Cerebellar nuclear complex (tissue), 1 donor: ENCODE data around the gene DNAH3.
A peak's percentile ranks its signal among the peaks of the same experiment; 100 is the strongest.
"Not testable (repeated sequence)": the region's sequence is repeated elsewhere in the genome, so short reads cannot be mapped to it uniquely, and the experiment has no call there.

ENCODE experiments used
- DNase-seq, 2 experiments: peaks; one replicate each; lab custom pipeline; 2025; lab: John Stamatoyannopoulos, UW

The DNAH3 gene

DNA sequence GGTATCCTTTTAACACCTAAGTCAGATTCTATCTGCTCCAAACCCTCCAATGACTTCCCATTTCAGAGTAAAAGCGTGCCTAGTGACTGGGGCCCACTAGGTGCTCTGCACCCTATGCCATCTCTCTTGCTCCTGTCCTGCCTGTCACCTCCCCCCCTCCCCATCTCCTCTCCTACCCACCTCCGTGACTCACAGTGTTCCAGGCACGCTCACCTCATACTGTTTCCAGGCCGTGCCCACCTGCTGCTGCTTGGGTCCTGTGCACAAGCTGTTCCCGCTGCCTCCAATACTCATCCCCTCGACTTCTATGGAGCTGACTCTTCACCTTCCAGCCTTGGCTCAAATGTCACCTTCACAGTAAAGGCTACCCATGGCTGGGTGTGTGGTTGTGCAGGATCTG lies 21.7 kb downstream of the DNAH3 start:
- no peak for DNase-seq

DNA sequence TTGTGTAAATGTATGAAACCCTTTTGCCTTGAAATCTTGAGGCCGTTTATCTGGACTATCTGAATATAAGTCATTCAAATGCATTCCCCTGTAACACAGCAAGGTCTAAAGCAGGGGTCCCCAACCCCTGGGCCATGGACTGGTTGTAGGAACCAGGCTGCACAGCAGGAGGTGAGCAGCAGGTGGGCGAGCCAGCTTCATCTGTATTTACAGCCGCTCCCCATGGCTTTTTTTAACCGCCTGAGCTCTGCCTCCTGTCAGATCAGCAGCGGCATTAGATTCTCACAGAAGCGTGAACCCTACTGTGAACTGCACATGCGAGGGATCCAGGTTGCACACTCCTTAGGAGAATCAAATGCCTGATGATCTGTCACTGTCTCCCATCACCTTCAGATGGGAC lies 24.1 kb downstream of the DNAH3 start:
- no peak for DNase-seq

DNA sequence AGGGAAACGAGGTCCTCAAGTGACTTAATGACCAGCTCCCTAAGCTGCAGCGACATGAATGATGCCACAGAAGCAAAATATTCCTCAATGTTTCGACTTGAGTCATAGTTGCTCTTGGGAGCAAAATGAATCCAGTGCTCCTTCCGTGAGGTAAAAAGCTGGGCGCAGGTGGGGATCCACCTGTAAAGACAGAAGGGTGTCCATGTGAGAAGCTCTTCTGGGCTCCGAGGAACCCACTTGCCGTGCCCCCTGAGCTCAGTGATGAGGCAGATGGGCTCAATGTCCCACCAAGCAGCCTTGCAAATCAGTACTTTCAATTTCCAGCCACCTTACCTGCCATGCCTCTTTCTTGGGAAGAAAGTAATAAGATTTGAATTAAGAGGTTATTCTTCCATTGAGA lies 25.5 kb downstream of the DNAH3 start:
- no peak for DNase-seq

GRCh38 chr16:21120976-21121520 lies 29.6 kb downstream of the DNAH3 start:
- no peak for DNase-seq

DNA sequence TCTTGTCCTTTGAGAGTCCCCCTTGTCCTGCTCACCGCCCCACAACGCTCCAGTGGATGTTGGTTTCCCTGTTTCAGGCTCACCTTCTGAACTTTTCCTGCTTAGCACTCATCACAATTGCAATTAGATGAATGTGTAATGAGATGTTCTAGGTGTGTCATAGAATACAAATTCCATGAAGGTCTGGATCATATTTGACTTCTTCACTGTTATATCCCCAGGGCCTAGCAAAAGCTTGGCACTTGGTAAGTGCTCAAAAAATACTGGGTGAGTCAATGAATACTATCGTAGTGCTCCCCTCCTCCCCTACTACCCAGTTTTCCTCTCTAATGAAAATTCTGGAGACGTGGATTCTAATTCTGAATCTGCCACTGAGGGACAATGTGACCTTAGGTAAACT lies 33.1 kb downstream of the DNAH3 start:
- no peak for DNase-seq

DNA sequence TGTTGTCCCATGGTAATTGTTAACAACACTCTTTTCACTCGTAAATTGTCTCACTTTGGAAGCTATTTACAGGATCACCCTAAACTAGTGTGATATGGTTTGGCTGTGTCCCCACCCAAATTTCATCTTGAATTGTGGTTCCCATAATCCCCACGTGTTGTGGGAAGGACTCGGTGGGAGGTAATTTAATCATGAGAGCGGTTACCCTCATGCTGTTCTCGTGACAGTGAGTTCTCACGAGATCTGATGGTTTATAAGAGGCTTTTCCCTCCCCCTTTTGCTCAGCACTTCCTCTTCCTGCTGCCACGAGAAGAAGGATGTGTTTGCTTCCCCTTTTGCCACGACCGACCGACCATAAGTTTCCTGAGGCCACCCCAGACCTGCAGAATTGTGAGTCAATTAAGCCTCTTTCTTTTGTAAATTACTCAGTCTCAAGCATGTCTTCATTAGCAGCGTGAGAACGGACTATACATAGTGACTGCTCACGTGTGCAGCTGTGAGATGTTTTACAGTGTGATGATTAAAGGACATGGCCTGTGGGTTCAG lies 34.4 kb downstream of the DNAH3 start:
- no peak for DNase-seq

GRCh38 chr16:21115551-21115950 lies 35.1 kb downstream of the DNAH3 start:
- not testable (repeated sequence) for DNase-seq

DNA sequence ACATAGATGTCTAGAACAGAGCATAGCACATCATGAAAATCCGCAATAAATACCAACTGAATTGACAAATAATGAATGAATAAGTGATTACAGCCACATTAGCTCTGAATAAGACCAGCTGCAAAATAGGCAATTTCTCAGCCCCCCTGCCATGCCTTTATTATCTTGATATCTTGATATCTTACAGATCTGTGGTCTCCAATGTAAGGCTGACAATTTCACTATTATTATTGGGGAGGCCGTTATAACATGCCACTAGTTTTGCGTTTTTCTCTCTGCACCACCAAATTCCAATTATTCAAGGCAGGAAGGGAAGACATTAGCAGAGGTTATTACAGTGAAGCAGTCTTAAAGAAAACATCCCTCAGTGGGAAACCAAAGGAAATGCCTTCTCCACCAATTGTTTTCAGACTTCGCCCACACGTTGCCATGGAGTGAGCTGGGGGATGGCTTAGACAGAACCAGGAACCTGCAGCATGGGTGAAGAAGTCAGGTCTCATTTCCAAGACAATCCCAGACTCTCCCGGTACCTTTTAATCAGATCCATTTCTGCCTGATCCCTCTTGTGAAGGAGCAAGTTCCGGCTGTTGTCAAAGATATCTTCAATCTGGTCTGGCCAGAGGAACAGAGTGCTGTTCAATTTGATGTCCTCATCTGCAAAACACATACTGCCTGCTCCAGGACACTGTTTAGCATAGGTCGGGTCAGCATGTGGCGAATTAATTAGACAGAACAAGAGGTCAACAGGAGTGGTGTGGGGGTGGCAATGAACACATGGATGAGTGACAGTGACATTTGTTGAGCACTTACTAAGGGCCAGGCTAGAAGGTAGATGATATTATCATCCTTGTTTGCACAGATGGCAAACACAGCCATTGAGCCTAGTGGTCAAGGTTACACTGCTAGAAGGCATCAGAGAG lies 46.4 kb downstream of the DNAH3 start:
- no peak for DNase-seq

DNA sequence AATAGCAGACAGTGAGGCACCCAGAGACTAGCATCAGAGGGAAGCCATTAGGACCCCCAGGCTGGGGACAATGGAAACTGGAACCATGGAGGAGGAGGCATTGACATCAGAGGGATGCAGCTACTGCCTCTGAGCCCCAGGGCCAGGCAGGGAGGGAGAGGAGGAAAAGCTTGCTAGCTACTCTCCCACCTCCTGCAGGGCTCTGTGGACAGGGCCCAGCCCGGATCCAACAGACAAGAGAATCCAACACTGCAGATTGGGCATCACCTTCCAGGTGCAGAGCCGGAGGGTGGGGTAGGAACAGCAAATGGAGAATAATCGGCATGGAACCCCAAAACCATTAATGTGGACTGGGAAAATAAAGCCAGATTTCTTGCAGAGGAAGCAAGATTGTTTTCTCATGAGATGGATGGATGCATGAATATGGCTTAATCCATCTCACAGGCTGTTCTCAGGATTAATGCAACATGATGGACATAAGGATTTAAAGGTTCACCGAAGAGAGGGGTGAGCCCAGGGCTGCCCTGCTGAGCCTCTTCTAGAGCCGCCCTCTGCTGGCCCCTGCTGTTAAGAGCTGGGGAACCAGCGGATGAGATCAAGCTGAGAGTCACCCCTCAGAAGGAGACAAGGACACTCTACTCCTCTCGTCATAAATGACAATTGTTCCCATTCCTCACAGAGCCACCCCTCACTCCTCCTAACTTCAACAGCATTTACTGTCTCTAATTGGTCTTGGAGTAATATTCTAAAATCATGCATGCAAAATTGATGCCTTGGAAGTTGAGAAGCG lies 48.8 kb downstream of the DNAH3 start:
- no peak for DNase-seq

- no peak for DNase-seq
Measured at GRCh38 chr16:21100447-21100846, 50.2 kb downstream of the DNAH3 start.

DNA sequence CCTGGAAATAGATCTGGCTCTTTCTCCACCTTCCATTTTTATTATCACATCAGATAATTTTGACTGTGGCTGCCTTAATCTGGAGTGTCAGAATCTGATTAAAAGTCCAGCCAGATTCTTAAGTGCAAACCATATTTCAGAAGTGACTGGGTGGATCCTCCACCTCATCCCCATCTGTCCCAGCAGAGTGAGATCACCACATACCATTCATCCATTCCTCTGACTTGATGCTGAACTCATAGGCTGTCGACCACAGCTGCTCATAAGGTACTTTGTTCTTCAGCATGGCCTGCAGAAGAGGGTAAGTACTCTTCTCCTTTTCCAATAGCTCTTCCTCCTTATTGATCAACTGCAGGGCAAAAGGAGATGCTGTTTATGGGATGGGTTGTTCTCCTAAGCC lies 53.5 kb downstream of the DNAH3 start:
- no peak for DNase-seq

- not testable (repeated sequence) for DNase-seq
Measured at GRCh38 chr16:21094719-21095118, 55.9 kb downstream of the DNAH3 start.

DNA sequence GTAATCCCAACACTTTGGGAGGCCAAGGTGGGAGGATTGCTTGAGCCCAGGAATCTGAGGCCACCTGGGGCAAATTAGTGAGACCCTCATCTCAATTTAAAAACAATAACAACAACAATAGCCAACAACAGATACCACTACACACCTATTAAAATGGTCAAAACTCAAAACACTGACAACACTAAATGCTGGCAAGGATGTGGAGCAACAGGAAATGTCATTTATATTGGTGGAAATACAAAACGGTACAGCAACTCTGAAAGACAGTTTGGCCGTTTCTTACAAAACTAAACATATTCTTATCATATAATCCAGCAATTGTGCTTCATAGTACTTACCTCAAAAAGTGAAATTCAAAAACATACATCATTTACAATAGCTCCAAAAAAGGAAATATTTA lies 57.7 kb downstream of the DNAH3 start:
- no peak for DNase-seq

- no peak for DNase-seq
Measured at GRCh38 chr16:21088646-21089538, 61.8 kb downstream of the DNAH3 start.

DNA sequence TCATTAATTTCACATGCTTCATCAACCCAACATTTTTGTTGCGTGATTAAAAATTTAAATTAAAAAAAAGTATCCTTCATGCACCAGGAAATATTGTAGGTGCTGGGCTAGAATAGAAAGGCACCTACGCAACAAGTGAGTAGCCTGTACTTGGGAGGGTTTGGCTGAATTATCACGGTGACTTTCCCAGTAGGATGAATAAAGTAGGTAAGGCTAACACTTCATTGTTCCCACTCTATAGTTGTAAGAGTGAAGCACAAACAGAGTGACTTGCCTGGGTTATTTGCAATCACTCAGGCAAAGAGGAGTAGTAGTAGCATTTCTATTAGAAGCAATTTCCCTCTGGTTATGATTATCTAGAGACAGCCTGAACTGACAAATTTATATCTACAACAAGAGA lies 62.5 kb downstream of the DNAH3 start:
- no peak for DNase-seq

DNA sequence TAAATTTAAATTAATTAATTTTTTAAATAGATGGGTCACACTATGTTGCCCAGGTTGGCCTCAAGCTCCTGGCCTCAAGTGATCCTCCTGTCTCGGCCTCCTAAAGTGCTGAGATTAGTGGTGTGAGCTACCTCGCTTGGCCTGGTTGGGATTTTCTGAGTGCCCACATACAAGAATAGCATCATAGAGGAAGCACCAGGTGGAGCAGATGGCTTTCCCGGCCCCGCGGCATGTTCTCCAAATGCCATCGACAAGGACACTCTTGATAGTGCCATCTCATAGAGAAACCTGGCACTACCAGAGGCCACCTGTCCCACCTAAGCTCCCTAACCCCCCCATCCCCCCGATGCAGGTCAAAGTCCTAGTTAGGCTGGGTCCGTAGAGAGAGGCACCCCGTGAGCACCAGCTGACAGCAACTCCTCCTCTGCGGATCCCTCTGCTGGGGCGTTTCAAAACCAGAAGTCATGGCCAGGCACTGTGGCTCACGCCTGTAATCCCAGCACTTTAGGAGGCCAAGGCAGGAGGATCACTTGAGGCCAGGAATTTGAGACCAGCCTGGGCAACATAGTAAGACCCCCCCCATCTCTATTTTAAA lies 65.9 kb downstream of the DNAH3 start:
- peak in 1 of 2 experiments; percentile 2 for DNase-seq

DNA sequence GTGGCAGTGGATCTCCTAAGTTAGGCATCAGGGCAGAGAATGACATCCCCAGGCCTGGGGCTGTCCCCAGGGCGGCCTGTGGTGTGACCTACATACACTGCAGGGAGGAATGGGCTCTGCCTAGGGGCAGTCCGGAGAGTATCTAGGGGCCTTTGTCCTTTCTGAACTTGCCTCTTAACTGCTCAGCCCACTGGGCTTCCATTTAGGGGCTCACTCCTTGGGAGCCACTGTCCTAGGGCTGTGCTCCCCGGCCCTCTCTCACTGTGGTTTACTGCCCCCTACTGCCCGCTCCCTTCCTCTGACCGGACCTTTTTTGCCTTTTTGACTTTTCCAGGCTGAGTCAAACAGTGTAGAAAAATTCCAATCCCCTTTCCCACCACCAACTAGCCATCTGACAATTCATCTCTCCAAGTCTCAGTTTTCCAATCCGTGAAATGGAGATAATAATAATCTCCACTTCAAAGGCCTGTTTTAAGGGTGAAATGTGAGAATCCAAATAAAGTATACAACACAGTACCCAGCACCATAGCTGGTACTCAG lies 66.8 kb downstream of the DNAH3 start:
- no peak for DNase-seq

DNA sequence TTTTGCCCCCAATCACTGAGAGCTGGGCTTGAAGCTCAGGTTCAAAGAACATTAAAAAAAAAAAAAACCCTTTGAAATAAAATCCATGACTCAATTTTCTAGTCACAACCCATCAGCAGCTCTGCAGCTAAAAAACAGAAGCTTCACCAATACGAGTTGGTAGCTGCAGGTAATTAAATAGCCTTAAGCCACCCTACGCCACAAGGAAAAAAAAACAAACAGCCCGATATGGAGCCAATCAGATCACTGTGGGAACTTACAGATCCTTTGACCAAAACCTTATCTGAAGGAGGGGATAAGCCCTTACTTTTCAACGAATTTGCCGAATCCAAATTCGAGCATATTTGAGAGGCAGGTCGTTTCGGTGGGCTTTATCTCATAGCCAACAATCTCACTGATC lies 69.3 kb downstream of the DNAH3 start:
- no peak for DNase-seq

GRCh38 chr16:21078563-21078962 lies 72.1 kb downstream of the DNAH3 start:
- no peak for DNase-seq

GRCh38 chr16:21076186-21076883 lies 74.3 kb downstream of the DNAH3 start:
- DNase-seq: no peak
